ENCODE results near the gene LHX6. TPM values are rescaled to one million over a fixed set of nuclear protein-coding genes. Genes with fewer than 3 reads are reported as not detected.

The LHX6 gene
- 1 to 10 TPM in 1 of 2 donors, under 1 TPM in 1; 0.63 to 1.0 TPM for polyA plus RNA-seq

DNA sequence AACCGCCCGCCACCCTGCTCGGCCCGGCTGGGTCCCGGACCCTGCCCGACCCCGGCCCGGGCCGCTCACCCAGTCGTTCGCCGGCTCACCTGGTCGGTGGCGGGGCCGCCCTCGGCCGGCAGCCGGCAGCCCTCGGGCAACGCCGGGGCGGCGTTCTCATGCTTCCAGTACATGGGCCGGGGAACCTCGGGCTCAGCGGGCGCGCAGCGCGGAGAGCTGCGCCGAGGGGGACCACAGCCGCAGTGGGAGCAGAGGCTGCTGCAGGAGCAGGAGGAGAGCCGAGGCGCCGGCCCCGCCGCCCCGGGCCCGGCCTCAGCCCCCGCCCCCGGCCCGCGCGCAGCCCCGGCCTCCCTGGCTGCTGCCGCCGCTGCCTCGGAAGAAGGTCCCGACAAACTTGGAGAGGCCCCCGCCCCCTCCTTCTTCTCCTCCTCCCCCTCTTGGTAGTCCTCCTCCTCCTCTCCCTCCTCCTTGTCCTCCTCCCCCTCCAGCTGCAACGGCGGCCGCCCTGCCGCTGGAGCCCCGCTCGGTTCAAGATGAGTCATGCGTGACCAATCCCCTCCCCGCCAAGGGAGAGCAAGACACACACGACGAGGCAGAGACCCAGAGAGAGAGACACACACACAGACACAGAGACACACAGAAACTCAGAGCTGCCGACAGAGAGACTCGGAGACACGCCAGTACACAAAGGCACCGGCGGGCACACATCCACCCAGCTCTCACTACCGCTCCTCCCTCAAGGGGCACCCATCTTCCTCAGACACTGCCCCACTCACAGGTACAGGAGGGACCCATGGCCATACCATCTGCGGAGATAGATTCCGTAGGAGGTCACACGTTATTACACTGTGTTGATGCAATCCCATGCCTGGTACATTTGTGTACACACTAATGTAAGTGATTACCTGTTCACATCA, at the start of gene LHX6:
Gene LHX6 (minus strand): TSS at position 390 of the 917 bp plus-strand sequence. CDS start 217 bp downstream, at position 173.
- no peak within 1 kb of the TSS for H3K27ac ChIP-seq (ENCODE audit: low read depth in 2 of 2, low read length in 1 of 2)
- peaks cover 9 to 16% of the 10 kb centered on the region in 2 donors for H3K4me1 ChIP-seq (ENCODE audit: control insufficient read depth in 2 of 2, insufficient read depth in 2 of 2, low read length in 1 of 2)
- no peaks in the 10 kb centered on the region for H3K36me3 ChIP-seq (ENCODE audit: control insufficient read depth in 2 of 2, insufficient read depth in 2 of 2, low read length in 1 of 2)
- H3K9me3 ChIP-seq (ENCODE audit: control insufficient read depth in 2 of 2, insufficient read depth in 1 of 2, low read depth in 1 of 2, low read length in 1 of 2), result peaks cover 0 to 3% of the 10 kb centered on the region in 2 donors
- peaks cover 0 to 39% of the 10 kb centered on the region in 2 donors for H3K27me3 ChIP-seq (ENCODE audit: control insufficient read depth in 1 of 2, insufficient read depth in 2 of 2, low read length in 2 of 2)
- WGBS, 2 donors, result 2 to 4% methylated on average over 47 to 70 of the region's 70 CpGs
- H3K4me3 ChIP-seq (ENCODE audit: low read depth in 1 of 2, low read length in 2 of 2), result peak within 1 kb of the TSS; percentile 33 to 51

DNA sequence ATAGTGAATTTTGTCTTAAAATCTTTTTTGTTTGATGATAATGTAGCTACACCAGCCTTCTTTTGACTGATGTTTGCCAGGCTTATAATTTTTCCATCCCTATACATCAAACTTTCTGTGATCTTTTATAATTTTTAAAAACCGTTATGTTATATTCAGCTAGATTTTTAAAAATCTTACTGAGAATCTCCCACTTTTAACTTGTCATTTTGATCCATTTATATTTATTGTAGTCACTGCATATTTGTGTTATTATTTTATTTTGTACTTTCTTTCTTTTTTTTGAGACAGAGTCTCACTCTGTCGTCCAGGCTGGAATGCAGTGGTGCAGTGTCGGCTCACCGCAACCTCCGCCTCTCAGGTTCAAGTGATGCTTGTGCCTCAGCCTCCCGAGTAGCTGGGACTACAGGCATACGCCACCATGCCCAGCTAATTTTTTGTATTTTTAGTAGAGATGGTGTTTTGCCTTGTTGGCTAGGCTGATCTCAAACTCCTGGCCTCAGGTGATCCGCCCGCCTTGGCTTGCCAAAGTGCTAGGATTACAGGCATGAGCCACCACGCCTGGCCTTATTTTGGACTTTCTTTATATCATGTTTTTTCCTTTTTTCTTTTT, 48.6 kb upstream of the LHX6 start:
- Histone ChIP-seq H3K9me3 (ENCODE audit: control insufficient read depth in 2 of 2, insufficient read depth in 1 of 2, low read depth in 1 of 2, low read length in 1 of 2) (no peaks in the 10 kb centered on the region), H3K4me1 (ENCODE audit: control insufficient read depth in 2 of 2, insufficient read depth in 2 of 2, low read length in 1 of 2) (no peaks in the 10 kb centered on the region), H3K4me3 (ENCODE audit: low read depth in 1 of 2, low read length in 2 of 2) (no peak overlapping the region), H3K27me3 (ENCODE audit: control insufficient read depth in 1 of 2, insufficient read depth in 2 of 2, low read length in 2 of 2) (no peaks in the 10 kb centered on the region), H3K36me3 (ENCODE audit: control insufficient read depth in 2 of 2, insufficient read depth in 2 of 2, low read length in 1 of 2) (peaks cover 3 to 8% of the 10 kb centered on the region in 2 donors), H3K27ac (ENCODE audit: low read depth in 2 of 2, low read length in 1 of 2) (no peak overlapping the region)
- WGBS, 2 donors, result 97 to 98% methylated on average over 10 of the region's 10 CpGs

DNA sequence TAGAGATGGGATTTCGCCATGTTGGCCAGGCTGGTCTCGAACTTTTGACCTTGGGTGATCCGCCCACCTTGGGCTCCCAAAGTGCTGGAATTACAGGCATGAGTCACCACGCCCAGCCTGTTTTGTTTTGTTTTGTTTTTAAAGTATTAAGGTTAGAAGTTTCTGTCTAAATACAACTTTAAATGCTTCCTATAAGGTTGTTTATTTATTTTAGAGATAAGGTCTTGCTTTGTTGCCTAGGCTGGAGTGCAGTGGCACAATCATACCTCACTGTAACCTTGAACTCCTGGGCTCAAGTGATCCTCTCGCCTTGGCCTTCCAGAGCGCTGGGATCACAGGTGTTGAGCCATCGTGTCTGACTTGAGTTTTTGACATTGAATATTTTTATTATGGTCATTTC, 47.3 kb upstream of the LHX6 start:
- Histone ChIP-seq H3K4me1 (ENCODE audit: control insufficient read depth in 2 of 2, insufficient read depth in 2 of 2, low read length in 1 of 2) (no peaks in the 10 kb centered on the region), H3K36me3 (ENCODE audit: control insufficient read depth in 2 of 2, insufficient read depth in 2 of 2, low read length in 1 of 2) (peaks cover 3 to 7% of the 10 kb centered on the region in 2 donors), H3K4me3 (ENCODE audit: low read depth in 1 of 2, low read length in 2 of 2) (no peak overlapping the region), H3K27ac (ENCODE audit: low read depth in 2 of 2, low read length in 1 of 2) (no peak overlapping the region), H3K27me3 (ENCODE audit: control insufficient read depth in 1 of 2, insufficient read depth in 2 of 2, low read length in 2 of 2) (no peaks in the 10 kb centered on the region), H3K9me3 (ENCODE audit: control insufficient read depth in 2 of 2, insufficient read depth in 1 of 2, low read depth in 1 of 2, low read length in 1 of 2) (no peaks in the 10 kb centered on the region)
- 91 to 95% methylated on average over 7 of the region's 7 CpGs for WGBS, 2 donors

DNA sequence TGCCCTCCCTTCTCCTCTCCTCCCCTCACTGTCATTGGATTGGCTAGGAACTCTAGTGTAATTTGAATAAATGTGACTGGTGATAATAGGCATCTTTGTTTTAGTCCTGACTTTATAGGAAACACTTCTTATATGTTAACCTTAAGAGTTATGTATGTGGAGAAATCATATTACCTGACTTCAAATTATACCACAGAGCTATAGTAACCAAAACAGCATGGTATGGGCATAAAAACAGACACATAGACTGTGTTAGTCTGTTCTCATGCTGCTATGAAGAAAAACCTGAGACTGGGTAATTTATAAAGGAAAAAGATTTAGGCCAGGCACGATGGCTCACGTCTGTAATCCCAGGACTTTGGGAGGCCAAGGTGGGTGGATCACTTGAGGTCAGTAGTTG, 45.3 kb upstream of the LHX6 start:
- H3K27me3 ChIP-seq (ENCODE audit: control insufficient read depth in 1 of 2, insufficient read depth in 2 of 2, low read length in 2 of 2), result no peaks in the 10 kb centered on the region
- no peaks in the 10 kb centered on the region for H3K4me1 ChIP-seq (ENCODE audit: control insufficient read depth in 2 of 2, insufficient read depth in 2 of 2, low read length in 1 of 2)
- no peak overlapping the region for H3K27ac ChIP-seq (ENCODE audit: low read depth in 2 of 2, low read length in 1 of 2)
- peaks cover 0 to 6% of the 10 kb centered on the region in 2 donors for H3K36me3 ChIP-seq (ENCODE audit: control insufficient read depth in 2 of 2, insufficient read depth in 2 of 2, low read length in 1 of 2)
- H3K9me3 ChIP-seq (ENCODE audit: control insufficient read depth in 2 of 2, insufficient read depth in 1 of 2, low read depth in 1 of 2, low read length in 1 of 2), result no peaks in the 10 kb centered on the region
- H3K4me3 ChIP-seq (ENCODE audit: low read depth in 1 of 2, low read length in 2 of 2), result no peak overlapping the region
- 93 to 100% methylated on average over 2 of the region's 2 CpGs for WGBS, 2 donors

DNA sequence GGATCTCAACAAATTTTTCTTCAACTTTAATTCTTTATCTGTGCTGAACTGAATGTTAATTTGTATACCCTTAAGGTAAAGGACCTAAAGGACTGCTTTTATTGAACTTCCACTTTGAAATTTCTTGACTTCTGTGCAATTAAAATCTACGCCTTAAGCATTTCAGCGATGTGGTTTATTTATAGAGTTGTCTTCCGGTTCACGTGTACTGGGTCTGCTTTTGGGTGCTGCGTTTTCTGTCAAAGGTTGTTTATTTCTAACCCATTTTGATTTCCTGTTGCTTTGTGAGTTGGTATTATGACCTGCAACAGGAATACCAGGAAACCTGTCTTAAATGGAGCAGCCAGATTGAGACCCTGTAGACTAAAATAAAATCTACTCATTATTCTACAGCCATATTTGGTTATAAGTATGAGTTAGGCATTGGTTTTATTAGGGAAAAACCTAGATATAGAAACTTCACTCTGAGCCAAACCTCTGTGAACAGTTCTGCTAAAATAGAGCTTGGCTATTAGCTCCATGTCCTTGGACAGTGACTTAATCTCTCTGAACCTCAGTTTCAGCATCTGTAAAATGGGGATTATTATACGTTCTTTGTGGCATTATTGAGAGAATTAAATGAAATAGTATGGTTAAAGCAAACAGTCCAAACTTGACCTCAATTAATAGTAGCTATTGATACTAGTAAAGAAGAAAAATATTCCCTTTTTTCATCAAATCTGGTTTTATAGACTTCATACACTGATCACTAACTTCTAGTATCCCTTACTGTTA, 39.5 kb upstream of the LHX6 start:
- no peaks in the 10 kb centered on the region for H3K27me3 ChIP-seq (ENCODE audit: control insufficient read depth in 1 of 2, insufficient read depth in 2 of 2, low read length in 2 of 2)
- peaks cover 0 to 5% of the 10 kb centered on the region in 2 donors for H3K36me3 ChIP-seq (ENCODE audit: control insufficient read depth in 2 of 2, insufficient read depth in 2 of 2, low read length in 1 of 2)
- 81 to 87% methylated on average over 6 of the region's 6 CpGs for WGBS, 2 donors
- H3K9me3 ChIP-seq (ENCODE audit: control insufficient read depth in 2 of 2, insufficient read depth in 1 of 2, low read depth in 1 of 2, low read length in 1 of 2), result no peaks in the 10 kb centered on the region
- no peak overlapping the region for H3K4me3 ChIP-seq (ENCODE audit: low read depth in 1 of 2, low read length in 2 of 2)
- no peak overlapping the region for H3K27ac ChIP-seq (ENCODE audit: low read depth in 2 of 2, low read length in 1 of 2)
- no peaks in the 10 kb centered on the region for H3K4me1 ChIP-seq (ENCODE audit: control insufficient read depth in 2 of 2, insufficient read depth in 2 of 2, low read length in 1 of 2)

DNA sequence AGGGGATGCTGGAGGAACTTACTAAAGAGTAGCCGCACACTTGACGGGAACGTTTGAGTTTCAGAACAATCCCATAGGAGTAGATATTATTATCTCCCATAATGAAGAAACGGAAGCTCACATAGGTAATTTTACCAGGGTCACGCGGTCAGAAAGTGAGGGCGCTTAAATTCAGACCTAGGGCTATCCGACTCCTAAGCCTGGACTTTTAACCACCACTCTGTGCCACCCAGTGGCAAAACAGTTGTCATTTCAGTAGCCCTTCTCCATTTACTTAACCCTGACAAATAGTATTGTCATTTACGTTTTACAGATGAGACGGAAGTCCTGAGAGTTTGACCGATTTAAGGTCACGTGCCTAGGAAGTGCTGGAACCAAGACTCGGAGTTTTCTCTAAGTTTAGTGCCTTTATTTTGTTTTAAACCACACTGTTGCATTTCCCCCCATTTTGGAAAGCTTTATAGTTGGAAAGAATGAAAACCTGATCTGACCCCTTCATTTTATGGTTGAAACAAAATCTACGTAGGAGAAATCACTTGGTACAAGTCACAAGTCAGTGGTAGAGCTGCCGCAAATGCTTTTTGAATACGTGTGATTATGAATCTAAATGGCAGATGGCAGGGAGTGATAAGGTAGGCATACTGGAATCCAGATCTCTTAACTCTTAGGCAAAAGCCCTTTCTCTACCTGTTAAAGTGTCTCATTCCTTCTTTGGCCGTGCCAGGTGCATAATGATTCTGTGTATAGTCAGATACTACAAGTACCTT, 36.6 kb upstream of the LHX6 start:
- Histone ChIP-seq H3K9me3 (ENCODE audit: control insufficient read depth in 2 of 2, insufficient read depth in 1 of 2, low read depth in 1 of 2, low read length in 1 of 2) (no peaks in the 10 kb centered on the region), H3K36me3 (ENCODE audit: control insufficient read depth in 2 of 2, insufficient read depth in 2 of 2, low read length in 1 of 2) (peaks cover 0 to 7% of the 10 kb centered on the region in 2 donors), H3K4me3 (ENCODE audit: low read depth in 1 of 2, low read length in 2 of 2) (peak overlapping the region; percentile 72 to 87), H3K27me3 (ENCODE audit: control insufficient read depth in 1 of 2, insufficient read depth in 2 of 2, low read length in 2 of 2) (no peaks in the 10 kb centered on the region), H3K4me1 (ENCODE audit: control insufficient read depth in 2 of 2, insufficient read depth in 2 of 2, low read length in 1 of 2) (peaks cover 0 to 6% of the 10 kb centered on the region in 2 donors), H3K27ac (ENCODE audit: low read depth in 2 of 2, low read length in 1 of 2) (peak overlapping the region; percentile 88 to 94)
- 6 to 9% methylated on average over 17 of the region's 17 CpGs for WGBS, 2 donors

DNA sequence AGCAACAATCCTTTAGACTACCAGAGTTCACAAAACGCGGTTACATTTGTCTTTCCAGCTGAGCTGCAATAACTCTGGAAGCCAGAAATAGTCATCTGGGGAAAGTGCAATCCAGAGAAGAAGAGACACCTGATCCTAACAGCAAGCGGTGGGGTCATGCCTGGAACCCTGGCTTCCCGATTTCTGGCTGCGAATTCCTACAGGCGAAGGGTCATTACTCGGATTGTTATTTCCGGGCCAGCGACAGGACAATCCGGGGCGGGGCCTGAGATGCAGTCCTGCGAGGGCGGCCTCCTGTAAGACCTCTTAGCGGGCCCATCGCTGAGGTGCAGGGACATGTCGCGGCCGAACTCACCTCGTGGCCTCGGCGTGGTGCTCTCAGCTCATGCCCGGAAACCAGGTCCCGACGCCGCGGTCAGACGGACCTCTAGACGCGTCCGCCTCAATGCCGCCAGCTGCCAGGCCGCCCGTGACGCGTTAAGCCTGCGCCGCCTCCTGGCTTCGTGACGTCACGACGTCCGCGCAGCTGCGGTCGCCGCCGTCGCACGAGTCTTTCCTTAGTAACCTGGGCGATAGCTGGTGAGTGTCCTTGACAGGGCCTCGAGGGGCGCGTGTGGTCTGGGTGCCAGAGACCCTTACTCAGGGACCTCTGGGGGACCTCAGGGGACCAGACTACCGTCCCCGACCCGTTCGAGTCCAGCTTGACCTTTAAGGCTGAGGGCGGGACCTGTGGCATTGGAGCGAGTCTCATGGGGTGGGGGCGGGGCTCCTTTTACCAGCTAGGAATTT, 35.8 kb upstream of the LHX6 start, which contains the start of the genes MRRF and RBM18:
Gene MRRF (plus strand): TSS at position 523 of the 789 bp plus-strand sequence. CDS start 6,010 bp downstream, outside the sequence.
Gene RBM18 (minus strand): TSS at position 481 of the 789 bp plus-strand sequence. CDS start 3,348 bp downstream, outside the sequence.
- Histone ChIP-seq H3K9me3 (ENCODE audit: control insufficient read depth in 2 of 2, insufficient read depth in 1 of 2, low read depth in 1 of 2, low read length in 1 of 2) (no peaks in the 10 kb centered on the region), H3K27me3 (ENCODE audit: control insufficient read depth in 1 of 2, insufficient read depth in 2 of 2, low read length in 2 of 2) (no peaks in the 10 kb centered on the region), H3K4me3 (ENCODE audit: low read depth in 1 of 2, low read length in 2 of 2) (peak within 1 kb of the TSS; percentile 72 to 87), H3K4me1 (ENCODE audit: control insufficient read depth in 2 of 2, insufficient read depth in 2 of 2, low read length in 1 of 2) (peaks cover 0 to 6% of the 10 kb centered on the region in 2 donors), H3K27ac (ENCODE audit: low read depth in 2 of 2, low read length in 1 of 2) (peak within 1 kb of the TSS; percentile 88 to 94), H3K36me3 (ENCODE audit: control insufficient read depth in 2 of 2, insufficient read depth in 2 of 2, low read length in 1 of 2) (peaks cover 0 to 9% of the 10 kb centered on the region in 2 donors)
- WGBS, 2 donors, result 0% methylated on average over 59 to 60 of the region's 60 CpGs

DNA sequence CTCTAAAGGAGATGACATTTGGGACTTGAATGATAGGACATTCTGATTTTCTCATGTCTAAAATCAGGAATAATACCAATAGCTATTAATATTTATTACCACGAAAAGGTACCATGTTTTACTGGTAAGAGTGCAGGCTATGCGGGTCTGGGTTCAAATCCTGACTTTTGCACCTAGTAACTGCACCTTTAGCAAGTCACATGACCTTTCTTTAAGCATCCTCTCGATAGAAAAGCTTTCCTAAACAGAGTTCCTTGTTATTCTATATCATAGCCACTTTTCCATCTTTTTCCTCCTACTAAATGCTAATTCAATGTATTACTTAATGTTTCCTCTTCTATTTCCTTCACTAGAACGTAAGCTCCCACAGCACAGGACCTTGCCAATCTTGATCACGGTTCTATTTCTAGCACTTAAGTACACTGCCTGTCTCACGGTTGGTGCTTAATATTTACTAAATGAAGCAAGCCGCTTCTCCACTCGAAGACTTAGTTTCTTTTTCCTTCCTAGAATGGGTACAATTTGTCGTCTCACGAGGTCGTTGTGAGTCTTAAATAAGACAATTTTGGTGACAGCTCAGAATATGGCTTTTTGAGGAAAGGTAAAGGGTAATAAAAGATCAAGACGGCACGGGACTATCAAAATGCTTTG, 35.1 kb upstream of the LHX6 start:
- peaks cover 0 to 12% of the 10 kb centered on the region in 2 donors for H3K36me3 ChIP-seq (ENCODE audit: control insufficient read depth in 2 of 2, insufficient read depth in 2 of 2, low read length in 1 of 2)
- peak overlapping the region; percentile 72 to 87 for H3K4me3 ChIP-seq (ENCODE audit: low read depth in 1 of 2, low read length in 2 of 2)
- peaks cover 0 to 6% of the 10 kb centered on the region in 2 donors for H3K4me1 ChIP-seq (ENCODE audit: control insufficient read depth in 2 of 2, insufficient read depth in 2 of 2, low read length in 1 of 2)
- H3K27me3 ChIP-seq (ENCODE audit: control insufficient read depth in 1 of 2, insufficient read depth in 2 of 2, low read length in 2 of 2), result no peaks in the 10 kb centered on the region
- WGBS, 2 donors, result 12 to 13% methylated on average over 13 of the region's 13 CpGs
- H3K9me3 ChIP-seq (ENCODE audit: control insufficient read depth in 2 of 2, insufficient read depth in 1 of 2, low read depth in 1 of 2, low read length in 1 of 2), result no peaks in the 10 kb centered on the region
- peak overlapping the region; percentile 88 to 94 for H3K27ac ChIP-seq (ENCODE audit: low read depth in 2 of 2, low read length in 1 of 2)
